Astrocyte (in vitro differentiated cells and primary cell): ENCODE results near the gene PDZK1.

Experiments used
- CTCF ChIP-seq: IDR thresholded peaks from 2 replicates; pipeline ENCODE4 v1.5.1; 2011; ENCODE audit warnings: low read depth, mild to moderate bottlenecking, inconsistent platforms, low read length, moderate library complexity; ENCODE audit not compliant: insufficient read depth
- EZH2 ChIP-seq: IDR thresholded peaks from 2 replicates; pipeline ENCODE4 v1.6.1; 2012; ENCODE audit warnings: mild to moderate bottlenecking, low read length, inconsistent platforms; ENCODE audit not compliant: insufficient read depth

GRCh38 chr1:145720878-145721671, 13.9 kb upstream of the PDZK1 start:
- TF ChIP-seq CTCF (peak; percentile 59), EZH2 (no peak)
